HG02642 (cell line): ENCODE data around the gene SLC26A1.
"Not testable (repeated sequence)": the region's sequence is repeated elsewhere in the genome, so short reads cannot be mapped to it uniquely, and the experiment has no call there.

Experiments
- ATAC-seq: cut with Tn5 transposase; IDR thresholded peaks from one replicate; pipeline ENCODE4 v1.9.1; 2021; ENCODE audit warnings: mild to moderate bottlenecking; ENCODE audit not compliant: unreplicated experiment, poor library complexity

SLC26A1 gene

DNA sequence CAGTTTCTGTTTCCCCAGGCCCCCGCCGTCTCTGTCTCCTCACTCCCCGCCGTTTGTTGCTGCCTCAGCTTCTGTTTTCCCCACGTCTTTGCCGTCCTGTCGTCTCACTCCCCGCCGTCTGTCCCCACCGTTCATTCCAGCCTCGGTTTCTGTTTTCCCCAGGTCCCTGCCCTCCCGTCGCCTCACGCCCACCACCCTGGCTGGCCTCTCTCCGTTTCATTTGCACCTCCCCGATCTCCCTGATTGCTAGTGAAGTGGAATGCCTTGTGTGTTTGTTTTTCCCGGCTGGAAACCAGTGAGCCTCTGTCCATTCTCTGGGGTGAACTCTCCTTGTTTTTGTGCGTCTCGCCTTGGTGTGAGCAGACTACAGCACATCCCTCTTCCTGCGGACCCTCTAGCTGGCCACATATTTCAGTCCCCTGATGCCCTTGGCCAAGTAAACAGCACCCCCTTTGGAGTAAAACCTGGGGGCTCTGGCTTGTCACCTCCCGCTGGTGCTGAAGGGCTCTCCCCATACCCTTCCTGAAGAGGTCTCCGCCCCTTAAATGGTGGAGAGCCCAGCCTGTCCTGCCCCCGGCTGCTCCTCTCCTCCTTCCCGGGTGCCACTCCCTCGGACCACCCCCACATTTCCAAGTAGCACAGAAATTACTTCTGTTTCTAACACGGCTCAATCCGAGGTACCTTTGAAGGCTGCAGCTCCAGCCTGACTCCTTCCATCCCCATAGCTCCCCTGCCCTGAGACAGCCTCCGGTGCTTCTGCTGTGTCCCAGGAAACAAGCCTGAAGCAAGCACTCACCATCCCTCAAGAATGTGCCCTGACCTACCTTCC, 47.7 kb downstream of the SLC26A1 start:
- ATAC-seq = no peak

DNA sequence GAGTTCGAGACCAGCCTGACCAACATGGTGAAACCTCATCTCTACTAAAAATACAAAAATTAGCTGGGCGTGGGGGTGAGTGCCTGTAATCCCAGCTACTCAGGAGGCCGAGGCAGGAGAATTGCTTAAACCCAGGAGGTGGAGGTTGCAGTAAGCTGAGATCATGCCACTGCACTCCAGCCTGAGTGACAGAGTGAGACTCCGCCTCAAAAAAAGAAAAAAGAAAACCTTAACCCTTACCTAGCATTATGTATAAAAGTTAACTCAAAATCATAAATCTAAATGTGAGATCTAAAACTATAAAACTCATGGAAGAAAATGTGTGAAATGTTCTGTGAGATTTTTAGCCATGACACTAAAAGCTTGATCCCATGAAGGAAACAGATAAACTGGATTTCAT, 53.7 kb downstream of the SLC26A1 start:
- not testable (repeated sequence) for ATAC-seq
